K562 (cell line): ENCODE measurements around the gene TARBP2. TPM values are rescaled to one million over a fixed set of nuclear protein-coding genes. Genes with fewer than 3 reads are reported as not detected.

Experiments
- CCAR2 ChIP-seq: fragments of 200-400 bp; formaldehyde crosslinking; IDR thresholded peaks from 2 replicates; pipeline ENCODE4 v1.6.1; 2017; ENCODE audit warnings: mild to moderate bottlenecking, low read depth, low read length
- MTA3 ChIP-seq: fragments of 450-650 bp; formaldehyde crosslinking; IDR thresholded peaks from 2 replicates; pipeline ENCODE4 v1.6.1; 2017; ENCODE audit warnings: mild to moderate bottlenecking, borderline replicate concordance
- NFIX ChIP-seq: fragments of 250-450 bp; sonication (Bioruptor Pico); IDR thresholded peaks from 2 replicates; pipeline ENCODE4 v1.4.0; 2020; ENCODE audit warnings: low read depth, mild to moderate bottlenecking, moderate library complexity
- STAG1 ChIP-seq: sonication (generic); formaldehyde crosslinking; IDR thresholded peaks from 2 replicates; pipeline ENCODE4 v1.5.0; 2020; ENCODE audit warnings: missing genetic modification reagents, borderline replicate concordance
- polyA plus RNA-seq, 8 experiments: library from polyadenylated mRNA; depleted of rRNA in 4 of 8; stranded (reverse) in 5 of 8; unstranded in 3 of 8; fragments of >200 nt; fragmentation: Nextera tagmentation in 2 of 8; fragmentation: Illumina TruSeq in 1 of 8; extraction: Ambion mirVana in 2 of 8; extraction: Trizol in 1 of 8; gene quantifications; 2 replicates each; pipeline versions ENCODE4 v1.2.1 to v1.2.3, GENCODE V29; 2011 to 2014; ENCODE audit warnings: inconsistent platforms in 1 of 8, missing spikeins in 1 of 8
- total RNA-seq, 7 experiments: library from RNA; depleted of rRNA in 6 of 7; stranded (reverse); fragments of >200 nt in 6 of 7; fragmentation: Illumina TruSeq in 2 of 7; extraction: Trizol in 2 of 7; gene quantifications; 2 replicates each; pipeline versions ENCODE4 v1.2.1 to v1.2.3, GENCODE V29; 2011 to 2021; ENCODE audit warnings: low replicate concordance in 1 of 7
- TF ChIP-seq, protein P1 (sequence below): sonication (generic); formaldehyde crosslinking; IDR thresholded peaks from 2 replicates; pipeline ENCODE4 v1.4.0; 2020; ENCODE audit warnings: mild to moderate bottlenecking, missing genetic modification reagents
- TF ChIP-seq, protein P2 (sequence below): fragments of 450-650 bp; formaldehyde crosslinking; IDR thresholded peaks from 2 replicates; pipeline ENCODE4 v1.4.0; 2022; ENCODE audit warnings: mild to moderate bottlenecking, moderate library complexity

TARBP2 gene
- total and polyA plus RNA-seq, 9 of the 15 experiments (the other 6 are each of a cell fraction or from before 2014, with no cell fraction given): 5.6 to 69.0 (median 44.6) TPM

DNA sequence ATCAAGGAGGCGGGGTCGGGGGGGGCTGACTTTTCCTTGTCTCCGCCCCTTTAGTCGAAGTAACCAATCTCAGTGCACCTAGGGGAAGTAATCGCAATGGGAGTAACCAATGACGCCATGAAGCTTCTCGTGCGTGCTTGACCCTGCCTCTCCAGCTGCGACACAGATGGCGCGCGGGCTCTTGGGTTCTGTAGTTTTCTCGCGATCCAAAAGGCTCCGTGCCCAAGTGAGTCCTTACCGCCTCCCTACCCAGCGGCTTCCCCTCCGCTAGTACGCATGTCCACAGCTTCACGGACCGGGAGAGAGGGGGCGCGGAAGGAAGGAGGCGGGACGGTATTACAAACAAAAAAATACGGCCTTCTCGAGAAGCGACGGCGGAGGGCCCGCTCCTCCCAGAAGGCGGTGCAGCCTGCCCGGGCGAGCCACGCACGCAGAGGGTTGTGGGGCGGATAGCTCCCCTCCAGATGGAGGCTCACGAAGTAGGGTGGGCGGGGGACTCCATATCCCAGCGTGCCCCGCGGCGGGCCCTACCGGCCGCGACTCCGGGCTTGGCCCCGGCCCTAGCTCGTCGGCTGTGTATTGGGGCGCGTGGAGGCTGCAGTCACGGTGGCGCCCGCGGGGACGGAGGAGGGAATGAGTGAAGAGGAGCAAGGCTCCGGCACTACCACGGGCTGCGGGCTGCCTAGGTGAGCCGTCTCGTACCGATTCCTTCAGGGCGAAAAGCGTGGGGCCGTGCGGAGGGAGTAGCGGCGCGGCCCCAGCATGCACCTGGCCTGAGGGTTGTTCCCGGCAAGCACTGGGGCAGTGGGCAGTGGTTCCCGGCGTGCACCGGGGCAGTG, at the start of gene TARBP2 (continued):
- TF ChIP-seq NFIX (CRISPR knock-in tag) (no peak), STAG1 (no peak), CCAR2 (no peak), MTA3 (peak; percentile 61; the same call in 1 of the 2 replicates)
- TF ChIP-seq, protein P1, sequence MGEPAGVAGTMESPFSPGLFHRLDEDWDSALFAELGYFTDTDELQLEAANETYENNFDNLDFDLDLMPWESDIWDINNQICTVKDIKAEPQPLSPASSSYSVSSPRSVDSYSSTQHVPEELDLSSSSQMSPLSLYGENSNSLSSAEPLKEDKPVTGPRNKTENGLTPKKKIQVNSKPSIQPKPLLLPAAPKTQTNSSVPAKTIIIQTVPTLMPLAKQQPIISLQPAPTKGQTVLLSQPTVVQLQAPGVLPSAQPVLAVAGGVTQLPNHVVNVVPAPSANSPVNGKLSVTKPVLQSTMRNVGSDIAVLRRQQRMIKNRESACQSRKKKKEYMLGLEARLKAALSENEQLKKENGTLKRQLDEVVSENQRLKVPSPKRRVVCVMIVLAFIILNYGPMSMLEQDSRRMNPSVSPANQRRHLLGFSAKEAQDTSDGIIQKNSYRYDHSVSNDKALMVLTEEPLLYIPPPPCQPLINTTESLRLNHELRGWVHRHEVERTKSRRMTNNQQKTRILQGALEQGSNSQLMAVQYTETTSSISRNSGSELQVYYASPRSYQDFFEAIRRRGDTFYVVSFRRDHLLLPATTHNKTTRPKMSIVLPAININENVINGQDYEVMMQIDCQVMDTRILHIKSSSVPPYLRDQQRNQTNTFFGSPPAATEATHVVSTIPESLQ (CRISPR knock-in tag): 0 out of 2 replicates have a peak, but pooled peaks have one; percentile 46
- TF ChIP-seq, protein P2, sequence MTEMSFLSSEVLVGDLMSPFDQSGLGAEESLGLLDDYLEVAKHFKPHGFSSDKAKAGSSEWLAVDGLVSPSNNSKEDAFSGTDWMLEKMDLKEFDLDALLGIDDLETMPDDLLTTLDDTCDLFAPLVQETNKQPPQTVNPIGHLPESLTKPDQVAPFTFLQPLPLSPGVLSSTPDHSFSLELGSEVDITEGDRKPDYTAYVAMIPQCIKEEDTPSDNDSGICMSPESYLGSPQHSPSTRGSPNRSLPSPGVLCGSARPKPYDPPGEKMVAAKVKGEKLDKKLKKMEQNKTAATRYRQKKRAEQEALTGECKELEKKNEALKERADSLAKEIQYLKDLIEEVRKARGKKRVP: peak; percentile 73; the same call in 1 of the 2 replicates
- TF ChIP-seq, all 486 proteins: peak for 207
